GM19328 (cell line): ENCODE data around the gene ATP6AP1.

Source experiments
- ATAC-seq: cut with Tn5 transposase; IDR thresholded peaks from one replicate; pipeline ENCODE4 v1.9.1; 2021; ENCODE audit warnings: mild to moderate bottlenecking, moderate library complexity; ENCODE audit not compliant: unreplicated experiment

Gene ATP6AP1

DNA sequence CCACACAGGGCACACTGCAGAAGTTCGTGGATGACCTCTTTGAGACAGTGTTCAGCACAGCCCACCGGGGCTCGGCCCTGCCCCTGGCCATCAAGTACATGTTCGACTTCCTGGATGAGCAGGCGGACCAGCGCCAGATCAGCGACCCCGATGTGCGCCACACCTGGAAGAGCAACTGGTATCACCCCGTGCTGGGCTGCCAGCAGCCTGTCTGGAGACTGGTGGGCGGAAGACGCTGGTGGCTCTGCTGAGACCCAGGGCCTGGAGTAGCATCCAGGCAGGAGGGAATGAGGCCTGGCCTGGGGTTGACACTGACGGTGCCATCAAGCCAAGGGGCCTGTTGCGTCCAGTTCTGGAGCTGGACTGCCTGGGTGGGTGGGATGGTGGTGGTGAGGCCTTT is 42.0 kb downstream of the ATP6AP1 start:
- no peak for ATAC-seq

DNA sequence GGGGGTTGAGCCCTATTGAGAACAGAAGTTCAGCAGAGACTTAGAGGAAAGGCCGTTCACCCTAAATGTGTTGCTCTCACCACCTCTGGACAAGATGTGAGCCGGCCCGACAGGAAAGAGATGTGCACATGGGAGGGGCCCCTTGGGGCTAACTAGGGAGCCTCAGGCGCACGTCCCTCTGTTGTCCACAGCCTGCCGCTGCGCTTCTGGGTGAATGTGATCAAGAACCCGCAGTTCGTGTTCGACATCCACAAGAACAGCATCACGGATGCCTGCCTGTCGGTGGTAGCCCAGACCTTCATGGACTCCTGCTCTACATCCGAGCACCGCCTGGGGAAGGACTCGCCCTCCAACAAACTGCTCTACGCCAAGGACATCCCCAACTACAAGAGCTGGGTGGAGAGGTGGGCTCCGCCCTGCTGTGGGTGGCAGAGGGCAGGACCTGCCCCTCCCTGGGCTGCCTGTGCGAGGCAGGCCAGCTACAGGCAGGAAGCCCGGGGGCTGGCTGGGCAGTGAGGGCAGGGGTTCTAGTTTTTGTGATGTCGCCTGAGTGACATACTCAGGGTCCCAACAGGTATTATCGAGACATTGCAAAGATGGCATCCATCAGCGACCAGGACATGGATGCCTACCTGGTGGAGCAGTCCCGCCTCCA is 42.6 kb downstream of the ATP6AP1 start:
- ATAC-seq, result no peak

DNA sequence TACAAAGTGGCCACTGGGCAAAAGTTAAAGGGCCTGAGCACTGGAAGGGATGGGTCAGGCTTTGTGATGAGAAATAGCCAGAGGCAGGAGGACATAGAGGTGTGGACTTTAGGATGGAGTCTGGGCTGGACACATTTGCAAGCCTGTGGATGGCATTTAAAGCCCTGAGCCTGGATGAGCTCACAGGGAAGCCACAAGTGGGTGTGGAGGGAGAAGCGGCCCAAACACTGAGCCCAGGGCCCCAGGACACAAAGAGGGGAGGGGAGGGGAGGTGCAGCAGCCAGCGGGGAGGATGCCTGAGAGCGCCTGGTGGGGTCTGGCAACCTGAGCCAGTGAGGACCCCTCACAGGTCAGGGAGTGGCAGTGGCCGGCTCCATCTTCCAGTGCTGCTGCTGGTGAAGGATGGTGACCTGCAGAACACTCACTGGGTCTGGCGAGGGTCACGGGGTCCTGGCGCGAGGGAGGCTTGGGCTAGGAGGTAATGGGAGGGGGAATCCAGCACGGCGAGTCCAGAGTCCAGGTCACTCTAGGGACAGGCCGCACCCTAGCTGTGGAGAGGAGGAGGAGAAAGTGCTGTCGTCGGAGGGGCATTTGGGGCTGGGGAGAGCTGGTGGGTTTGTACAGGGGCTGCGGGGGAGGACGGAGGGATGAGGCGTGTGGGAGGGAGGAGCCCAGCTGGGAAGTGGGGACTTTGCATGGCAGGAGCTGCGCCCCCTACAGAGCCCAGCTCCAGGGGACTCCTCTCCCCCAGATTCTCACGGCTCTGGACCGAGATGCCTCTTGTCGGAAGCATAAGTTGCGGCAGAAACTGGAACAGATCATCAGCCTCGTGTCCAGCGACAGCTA is 43.6 kb downstream of the ATP6AP1 start:
- no peak for ATAC-seq

DNA sequence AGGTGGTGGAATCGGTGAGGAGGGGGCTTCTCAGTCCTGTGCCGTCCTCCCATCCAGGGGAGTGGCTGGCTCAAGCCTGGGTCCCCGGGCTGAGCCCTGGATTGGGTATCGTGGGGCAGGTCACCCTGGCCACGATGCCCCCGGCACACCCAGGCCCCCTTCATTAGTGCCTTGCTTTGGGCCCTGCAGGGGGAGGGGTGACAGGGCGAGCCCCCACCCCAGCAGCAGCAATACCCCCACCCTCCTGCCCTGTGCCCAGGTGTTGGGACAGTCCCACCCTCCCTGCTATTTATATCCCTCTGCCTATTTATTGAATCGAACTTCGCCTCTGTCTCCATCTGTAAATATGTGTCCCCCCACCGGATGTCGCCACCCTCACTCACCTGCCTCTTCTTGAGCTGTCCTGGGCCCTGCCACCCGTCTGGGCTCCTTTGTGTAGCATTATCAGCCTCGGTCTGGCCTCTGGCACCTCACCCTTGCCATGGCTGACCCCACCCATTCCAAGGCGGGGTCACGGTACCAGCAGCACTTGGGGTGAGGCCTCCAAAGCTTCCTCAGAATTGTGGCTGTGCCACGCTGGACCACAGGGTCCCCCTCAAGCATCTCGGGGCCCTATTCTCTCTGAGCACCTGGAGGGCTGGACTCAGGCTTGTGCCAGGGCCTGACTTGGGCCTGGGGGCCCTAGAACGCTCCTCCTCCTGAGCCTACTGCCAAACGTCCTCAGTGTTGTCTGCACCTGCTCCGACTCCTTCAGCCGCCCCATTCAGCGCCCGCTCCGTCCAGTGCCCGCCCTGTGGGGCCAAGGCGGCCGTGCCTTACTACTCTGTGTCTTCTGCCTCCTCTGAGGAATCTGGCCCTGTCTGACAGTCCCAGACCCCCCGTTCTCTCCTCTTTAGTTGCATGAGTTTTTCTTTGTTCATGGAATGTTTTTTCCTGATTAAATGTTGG is 44.5 kb downstream of the ATP6AP1 start:
- no peak for ATAC-seq

GRCh38 chrX:154473683-154474082 is 45.2 kb downstream of the ATP6AP1 start:
- ATAC-seq, result no peak

GRCh38 chrX:154476821-154477220 is 48.3 kb downstream of the ATP6AP1 start:
- no peak for ATAC-seq

- no peak for ATAC-seq
Observed at GRCh38 chrX:154477891-154478477, 49.5 kb downstream of the ATP6AP1 start.

GRCh38 chrX:154478728-154479622 is 50.5 kb downstream of the ATP6AP1 start, which contains the start of gene LAGE3:
Gene LAGE3, minus strand, starts transcription at chrX:154479281. Its CDS starts 366 bp downstream, at chrX:154478915.
- ATAC-seq, result peak; percentile 79

DNA sequence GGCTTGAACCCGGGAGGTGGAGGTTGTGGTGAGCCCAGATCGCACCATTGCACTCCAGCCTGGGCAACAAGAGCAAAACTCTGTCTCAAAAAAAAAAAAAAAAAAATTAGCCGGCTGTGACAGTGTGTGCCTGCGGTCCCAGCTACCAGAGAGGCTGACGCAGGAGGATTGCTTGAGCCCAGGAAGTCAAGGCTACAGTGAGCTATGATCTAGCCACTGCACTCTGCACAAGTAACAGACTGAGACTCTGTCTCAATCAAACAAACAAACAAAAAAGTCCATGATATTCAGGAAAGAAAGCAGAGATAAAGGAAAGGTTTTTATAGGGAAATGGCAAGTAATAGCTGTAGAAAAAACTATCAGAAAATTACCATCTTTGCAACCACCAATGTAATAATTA is 52.7 kb downstream of the ATP6AP1 start:
- no peak for ATAC-seq

DNA sequence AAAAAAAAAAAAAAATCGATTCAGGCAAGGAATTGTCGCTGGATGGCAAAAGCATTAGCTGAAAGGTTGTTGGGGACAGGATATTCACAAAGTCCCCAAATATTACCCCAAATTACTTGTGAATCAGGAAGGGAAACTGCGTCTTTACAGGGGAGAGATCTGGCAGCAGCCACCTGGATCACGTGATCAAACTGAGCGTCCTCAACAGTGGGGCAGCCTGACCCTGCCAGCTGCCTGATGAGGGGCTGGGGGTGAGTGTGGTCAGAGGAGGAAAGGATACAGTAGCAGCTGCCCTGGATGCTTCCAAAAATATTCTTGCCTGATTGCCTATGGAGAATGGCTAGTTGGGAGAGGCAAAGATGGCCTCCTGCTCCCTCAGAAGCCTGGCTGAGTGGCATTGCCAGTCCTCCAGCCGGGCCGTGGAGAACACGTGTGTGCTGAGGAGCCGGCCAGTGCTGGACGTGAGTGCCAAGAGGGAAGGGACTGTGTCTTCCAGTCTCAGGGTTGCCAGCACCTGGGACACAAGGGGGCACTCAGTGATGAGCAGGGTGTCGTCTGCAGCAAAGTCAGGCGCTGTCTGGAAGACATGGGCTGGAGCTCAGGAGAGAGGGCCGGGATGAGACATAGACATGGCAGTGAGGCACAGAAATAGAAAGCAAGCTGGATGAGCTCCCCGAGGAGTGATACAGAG is 53.6 kb downstream of the ATP6AP1 start:
- ATAC-seq, result no peak

GRCh38 chrX:154482786-154483185 is 54.3 kb downstream of the ATP6AP1 start:
- no peak for ATAC-seq

DNA sequence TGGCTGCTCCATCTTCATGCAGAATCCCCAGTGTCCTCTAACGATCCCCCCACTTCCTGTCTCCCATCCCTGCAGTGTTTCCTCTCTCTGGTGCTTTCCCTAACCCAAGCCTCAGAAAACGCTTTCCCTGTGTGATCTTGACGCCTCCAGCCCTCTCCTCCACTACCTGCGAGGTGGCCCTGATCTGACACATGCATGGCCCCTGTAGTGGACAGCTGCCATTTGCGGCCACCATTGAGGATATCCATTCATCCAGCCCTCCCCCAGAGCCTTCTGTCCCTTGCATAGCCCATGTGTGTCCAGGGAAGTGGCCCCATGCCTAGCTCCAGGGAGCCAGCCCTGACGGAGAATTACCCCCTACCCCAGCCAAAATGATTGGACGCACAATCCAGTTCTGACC is 54.8 kb downstream of the ATP6AP1 start:
- ATAC-seq, result no peak

- no peak for ATAC-seq
Observed at GRCh38 chrX:154484255-154485149, 56.0 kb downstream of the ATP6AP1 start.

DNA sequence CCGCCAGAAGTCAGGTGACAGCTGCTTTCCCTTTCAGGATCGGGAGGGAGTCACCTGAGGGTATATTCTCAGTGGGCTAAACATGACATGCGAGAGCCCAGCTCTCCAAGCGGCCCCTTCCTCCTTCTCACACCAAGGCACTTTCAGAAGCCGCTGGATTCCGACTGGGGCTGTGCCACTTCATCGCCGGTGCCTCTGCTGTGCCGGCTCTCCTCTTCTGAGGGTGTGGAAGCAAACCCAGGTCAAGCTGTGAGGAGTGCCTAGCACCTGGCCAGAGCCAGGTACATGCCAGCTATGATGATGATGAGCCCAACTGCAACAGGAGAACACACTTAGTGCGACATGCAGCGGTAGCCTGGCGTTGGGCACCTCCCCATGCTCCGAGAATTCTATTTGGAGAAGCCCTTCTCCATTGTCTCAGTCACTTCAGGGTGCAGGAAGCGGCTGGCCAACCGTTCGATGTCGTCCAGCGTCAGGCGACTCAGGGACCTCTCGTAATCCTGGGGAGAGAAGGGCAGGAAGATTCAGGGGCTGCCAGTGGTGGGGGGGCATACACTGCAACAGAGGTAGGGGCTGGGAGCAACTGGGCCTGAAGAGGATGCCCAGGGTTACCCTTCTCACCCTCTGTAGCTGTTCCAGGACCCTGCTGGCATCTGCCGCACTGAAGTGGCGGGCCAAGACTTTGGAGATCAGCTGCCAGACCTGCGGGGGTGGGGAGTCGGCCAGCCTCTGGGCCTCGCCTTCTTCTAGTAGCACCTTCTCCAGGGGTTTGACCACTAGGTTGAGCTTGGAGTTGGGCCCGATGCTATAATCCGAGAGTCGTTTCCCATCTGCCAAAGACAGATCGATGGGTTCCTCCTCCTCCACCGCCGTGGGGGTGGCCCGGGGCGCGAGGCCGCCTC is 56.9 kb downstream of the ATP6AP1 start:
- no peak for ATAC-seq

DNA sequence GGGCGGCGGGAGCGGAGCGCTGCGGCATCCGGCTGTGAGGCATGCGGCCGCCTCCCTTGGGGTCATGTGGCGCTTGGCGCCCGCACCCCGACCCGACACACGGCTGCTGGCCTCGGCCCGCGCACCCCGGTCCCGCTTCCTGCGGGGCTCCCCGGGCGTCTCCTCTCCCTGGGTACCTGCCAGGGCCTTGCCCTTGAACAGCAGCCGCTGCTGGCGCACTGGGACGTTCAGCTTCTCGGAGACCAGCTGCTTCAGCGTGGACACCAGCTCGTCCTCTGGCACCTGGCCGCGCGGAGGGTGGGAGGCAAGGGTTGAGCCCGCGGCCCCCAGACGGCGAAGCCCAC is 57.5 kb downstream of the ATP6AP1 start:
- ATAC-seq, result no peak
